Parathyroid adenoma (tissue), 2 donors: ENCODE data around the gene PRDM10.

ENCODE experiments used
- H2AFZ ChIP-seq: fragments of 300-600 bp; sonication (generic); one replicate; pipeline ENCODE4 v1.7.0; 2017; ENCODE audit warnings: antibody characterized with exemption, mild to moderate bottlenecking
- H3K27ac ChIP-seq: fragments of 300-600 bp; sonication (generic); one replicate; pipeline ENCODE4 v1.7.0; 2017
- H3K27me3 ChIP-seq: fragments of 300-600 bp; sonication (generic); one replicate; pipeline ENCODE4 v1.7.0; 2017; ENCODE audit warnings: low read length; ENCODE audit not compliant: control insufficient read depth, insufficient read depth
- H3K36me3 ChIP-seq: fragments of 300-600 bp; sonication (generic); one replicate; pipeline ENCODE4 v1.7.0; 2017; ENCODE audit warnings: low read length; ENCODE audit not compliant: control insufficient read depth, insufficient read depth
- H3K4me1 ChIP-seq: fragments of 300-600 bp; sonication (generic); one replicate; pipeline ENCODE4 v1.7.0; 2017; ENCODE audit warnings: control low read depth
- H3K4me2 ChIP-seq: fragments of 300-600 bp; sonication (generic); one replicate; pipeline ENCODE4 v1.7.0; 2017; ENCODE audit warnings: low read length
- H3K4me3 ChIP-seq: fragments of 300-600 bp; sonication (generic); one replicate; pipeline ENCODE4 v1.7.0; 2017; ENCODE audit warnings: low read depth, low read length
- H3K79me2 ChIP-seq: fragments of 300-600 bp; sonication (generic); one replicate; pipeline ENCODE4 v1.7.0; 2017; ENCODE audit warnings: control low read depth
- H3K9ac ChIP-seq: fragments of 300-600 bp; sonication (generic); one replicate; pipeline ENCODE4 v1.7.0; 2017; ENCODE audit warnings: mild to moderate bottlenecking
- H3K9me3 ChIP-seq: fragments of 300-600 bp; sonication (generic); one replicate; pipeline ENCODE4 v1.7.0; 2017; ENCODE audit warnings: low read length; ENCODE audit not compliant: control insufficient read depth
- CTCF ChIP-seq: fragments of 300-600 bp; sonication (generic); IDR thresholded peaks from one replicate; pipeline ENCODE4 v1.7.0; 2017; ENCODE audit warnings: antibody characterized with exemption, mild to moderate bottlenecking
- donor health status: primary hyperparathyroidism.

The PRDM10 gene

GRCh38 chr11:129933262-129933661 lies 69.4 kb downstream of the PRDM10 start:
- Histone ChIP-seq H3K9ac (no peak overlapping the region), H3K4me1 (no peaks in the 10 kb centered on the region), H3K9me3 (no peaks in the 10 kb centered on the region), H3K4me3 (no peak overlapping the region), H3K27me3 (no peaks in the 10 kb centered on the region), H3K36me3 (no peaks in the 10 kb centered on the region), H3K27ac (no peak overlapping the region), H2AFZ (no peak overlapping the region), H3K79me2 (no peaks in the 10 kb centered on the region), H3K4me2 (no peak overlapping the region)
- TF ChIP-seq CTCF, result no peak

GRCh38 chr11:129932381-129933067 lies 70.1 kb downstream of the PRDM10 start:
- Histone ChIP-seq H3K9ac (no peak overlapping the region), H3K4me2 (no peak overlapping the region), H3K79me2 (no peaks in the 10 kb centered on the region), H2AFZ (no peak overlapping the region), H3K27ac (no peak overlapping the region), H3K9me3 (no peaks in the 10 kb centered on the region), H3K4me3 (no peak overlapping the region), H3K4me1 (no peaks in the 10 kb centered on the region), H3K27me3 (no peaks in the 10 kb centered on the region), H3K36me3 (no peaks in the 10 kb centered on the region)
- TF ChIP-seq CTCF, result no peak

GRCh38 chr11:129930743-129931142 lies 71.9 kb downstream of the PRDM10 start:
- Histone ChIP-seq H3K27ac (no peak overlapping the region), H3K36me3 (no peaks in the 10 kb centered on the region), H3K27me3 (no peaks in the 10 kb centered on the region), H3K4me3 (no peak overlapping the region), H3K4me2 (no peak overlapping the region), H3K9me3 (no peaks in the 10 kb centered on the region), H2AFZ (no peak overlapping the region), H3K9ac (no peak overlapping the region), H3K4me1 (no peaks in the 10 kb centered on the region), H3K79me2 (no peaks in the 10 kb centered on the region)
- no peak for TF ChIP-seq CTCF

GRCh38 chr11:129930296-129930695 lies 72.3 kb downstream of the PRDM10 start:
- TF ChIP-seq CTCF, result no peak
- Histone ChIP-seq H3K4me2 (no peak overlapping the region), H3K9ac (no peak overlapping the region), H3K4me3 (no peak overlapping the region), H3K4me1 (no peaks in the 10 kb centered on the region), H2AFZ (no peak overlapping the region), H3K36me3 (no peaks in the 10 kb centered on the region), H3K27me3 (no peaks in the 10 kb centered on the region), H3K27ac (no peak overlapping the region), H3K79me2 (no peaks in the 10 kb centered on the region), H3K9me3 (no peaks in the 10 kb centered on the region)

GRCh38 chr11:129929721-129930120 lies 72.9 kb downstream of the PRDM10 start:
- H3K9ac ChIP-seq, result no peak overlapping the region
- TF ChIP-seq CTCF, result no peak
- H3K27ac ChIP-seq, result no peak overlapping the region
- H3K79me2 ChIP-seq, result no peaks in the 10 kb centered on the region
- H3K4me1 ChIP-seq, result no peaks in the 10 kb centered on the region
- H3K4me3 ChIP-seq, result no peak overlapping the region
- H3K4me2 ChIP-seq, result no peak overlapping the region
- no peaks in the 10 kb centered on the region for H3K9me3 ChIP-seq
- no peaks in the 10 kb centered on the region for H3K27me3 ChIP-seq
- H3K36me3 ChIP-seq, result no peaks in the 10 kb centered on the region
- no peak overlapping the region for H2AFZ ChIP-seq
